HT-29 (cell line): ENCODE results near the gene POMT2. TPM values are rescaled to one million over a fixed set of nuclear protein-coding genes. Genes with fewer than 3 reads are reported as not detected.

Experiments
- DNase-seq: peaks from one replicate; pipeline ENCODE4 v3.0.0-alpha.2; 2015; ENCODE audit warnings: low spot score
- small RNA-seq: library from RNA; depleted of rRNA; stranded (forward); fragments of <200 nt; gene quantifications from one replicate; pipeline ENCODE3, GENCODE V24; 2014
- total RNA-seq: library from RNA; depleted of rRNA; stranded (reverse); fragments of >200 nt; shearing (Covaris generic); gene quantifications from 2 replicates; pipeline ENCODE4 v1.2.3, GENCODE V29; 2014; rRNA removed

Gene POMT2
- total RNA-seq, 1 experiment from 2014 or later: 34.2 TPM

- DNase-seq: no peak
Measured at GRCh38 chr14:77240336-77240915, 80.3 kb downstream of the POMT2 start.

- DNase-seq: no peak
Measured at GRCh38 chr14:77239412-77239811, 81.3 kb downstream of the POMT2 start.

DNA sequence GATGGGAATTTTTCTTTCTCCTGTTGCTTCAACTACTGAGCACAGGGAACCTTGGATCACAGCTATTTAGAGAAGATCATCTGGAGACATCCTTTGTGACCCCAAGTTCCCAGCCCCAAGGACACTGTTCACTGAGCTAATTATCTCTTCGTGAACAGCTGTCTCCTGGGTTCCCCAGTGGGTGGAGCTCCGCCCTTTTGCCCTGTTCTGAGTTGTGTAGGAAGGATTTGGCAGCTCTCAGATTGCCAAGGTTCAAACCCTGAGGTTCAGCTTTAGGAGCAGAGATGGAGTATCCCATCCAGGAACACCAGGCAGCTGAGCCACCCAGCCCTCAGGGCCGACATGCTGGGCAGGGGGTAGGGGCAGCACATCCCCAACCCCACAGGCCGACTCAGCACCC is 81.7 kb downstream of the POMT2 start:
- no peak for DNase-seq

DNA sequence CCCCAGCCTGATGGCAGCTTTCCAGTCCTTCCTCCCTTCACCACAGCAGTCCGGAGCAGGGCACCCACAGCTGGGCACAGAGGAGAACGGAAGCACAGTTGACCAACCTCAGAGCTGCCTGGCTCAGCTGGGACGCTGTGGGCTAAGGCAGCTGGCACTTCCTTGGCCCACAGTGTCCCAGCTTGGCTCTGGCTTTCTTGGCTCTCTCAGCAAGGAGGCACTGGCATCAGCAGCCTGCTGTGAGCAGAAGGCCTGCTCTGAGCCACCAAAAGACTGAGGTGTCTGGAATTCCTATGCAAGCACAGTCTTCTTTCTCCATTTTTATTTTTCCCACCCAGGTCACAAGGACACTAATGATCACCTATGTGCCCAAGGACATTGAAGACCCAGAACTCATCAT is 82.3 kb downstream of the POMT2 start:
- DNase-seq: no peak

GRCh38 chr14:77236814-77237213 is 83.9 kb downstream of the POMT2 start:
- DNase-seq: no peak

DNA sequence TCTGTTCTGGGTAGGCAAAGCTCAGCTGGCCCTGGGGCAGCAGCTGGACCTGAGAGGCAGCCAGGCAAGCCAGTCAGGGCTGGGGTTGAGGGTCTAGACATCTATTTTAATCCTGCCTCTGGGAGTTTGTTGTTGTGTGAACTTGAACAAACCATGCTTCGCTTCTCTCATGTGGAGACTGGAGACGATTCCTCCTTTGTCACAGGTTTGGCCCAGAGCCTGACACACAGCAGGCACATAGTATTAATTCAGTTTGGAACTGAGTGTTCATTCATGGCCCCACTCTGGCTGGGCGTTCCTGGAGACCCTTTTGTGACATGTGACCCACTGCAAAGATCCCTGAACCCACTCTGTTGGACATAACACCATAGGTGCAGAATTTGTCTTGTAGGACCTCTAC is 89.0 kb downstream of the POMT2 start:
- no peak for DNase-seq

GRCh38 chr14:77230914-77231313 is 89.8 kb downstream of the POMT2 start:
- no peak for DNase-seq

DNA sequence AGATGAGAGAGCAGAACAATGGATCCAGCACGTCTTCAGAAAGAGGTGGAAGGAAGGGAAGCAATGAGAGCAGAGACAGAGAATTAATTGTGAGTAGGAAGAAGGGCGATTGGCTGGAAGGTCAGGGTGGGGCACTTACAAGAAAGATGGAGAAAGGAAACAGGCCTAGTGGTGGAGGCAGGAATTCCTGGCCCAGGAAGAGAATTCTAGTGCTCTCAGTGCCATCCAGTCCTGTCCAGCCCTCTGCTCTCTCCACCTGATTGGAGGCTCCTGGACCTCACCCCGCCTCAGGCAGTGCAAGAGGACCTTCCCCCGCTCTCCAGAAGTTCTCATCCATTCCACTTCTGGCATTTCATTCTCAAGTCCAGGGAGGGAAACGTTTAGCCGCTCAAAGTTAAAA is 92.6 kb downstream of the POMT2 start:
- DNase-seq: no peak

DNA sequence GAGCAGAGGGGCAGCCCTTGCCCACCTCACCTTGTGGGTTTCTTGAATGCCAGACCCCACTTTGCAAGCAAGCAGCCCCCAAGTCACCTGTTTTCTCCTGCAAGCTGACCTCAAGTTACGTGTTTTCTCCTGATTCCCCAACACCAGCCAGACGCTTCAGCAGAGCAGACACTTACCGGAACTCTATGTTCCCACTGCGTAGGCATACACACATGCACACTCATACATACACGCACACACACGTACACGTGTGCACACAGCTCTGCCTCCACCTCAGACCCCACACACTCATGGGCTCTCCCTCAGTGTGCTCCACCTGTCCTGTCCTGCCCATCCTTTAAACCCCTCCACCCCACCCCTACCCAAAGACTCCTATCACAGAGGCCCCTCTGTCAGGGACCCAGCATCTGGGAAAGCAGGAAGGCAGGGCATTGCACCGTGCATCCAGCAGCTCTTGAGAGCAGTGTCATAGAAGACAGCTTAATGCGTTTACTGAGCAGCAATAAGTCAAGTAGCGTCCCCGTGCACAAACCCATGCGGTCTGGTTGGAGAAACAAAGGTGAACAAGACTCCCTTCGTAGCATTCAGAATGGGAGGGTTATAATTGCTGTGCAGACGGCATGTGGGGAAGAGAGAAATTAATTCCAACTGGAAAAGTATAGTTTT is 94.7 kb downstream of the POMT2 start:
- no peak for DNase-seq

DNA sequence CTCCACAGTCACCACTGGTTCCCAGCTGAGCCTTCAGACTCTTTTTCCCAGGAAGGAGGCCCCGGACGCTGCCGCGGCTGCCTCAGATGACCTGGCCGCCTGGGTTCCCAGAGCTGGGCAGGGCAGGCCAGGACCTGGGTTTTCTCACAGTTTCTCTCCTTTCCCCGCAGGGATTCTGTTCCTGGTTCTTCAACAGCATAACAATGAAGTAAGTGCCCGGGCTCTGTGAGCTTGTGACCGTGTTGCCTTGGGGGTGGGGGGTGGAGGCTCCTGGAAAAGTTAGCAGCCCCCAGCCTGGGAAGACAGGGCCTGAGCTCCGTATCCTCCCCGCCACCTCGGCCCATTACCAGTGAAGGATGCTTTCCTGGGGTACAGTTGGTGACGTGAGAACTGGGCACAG is 95.4 kb downstream of the POMT2 start:
- DNase-seq: no peak

Small RNA genes lying within 50 kb of the gene (small RNA-seq; reads per million reads assigned to genes)
- not detected for gene MIR1260A

Other genes with a start within 250 kb of the POMT2 start
- 9.1 and 11.9 TPM in 2 replicates for gene CIPC, start 222.6 kb downstream of the POMT2 start, total RNA-seq
- not detected in 2 replicates for gene ZDHHC22, start 179.1 kb downstream of the POMT2 start, total RNA-seq
- 2.5 and 3.1 TPM in 2 replicates for gene TMEM63C, start 139.1 kb downstream of the POMT2 start, total RNA-seq
- gene NGB, start 49.7 kb downstream of the POMT2 start, total RNA-seq: not detected in 2 replicates
- gene GSTZ1, start 153 bp upstream of the POMT2 start, total RNA-seq: 20.4 and 25.6 TPM in 2 replicates
- 2.9 and 3.1 TPM in 2 replicates for gene TMED8, start 56.2 kb upstream of the POMT2 start, total RNA-seq
- gene SAMD15, start 56.5 kb upstream of the POMT2 start, total RNA-seq: 0.20 and 0.23 TPM in 2 replicates
- not detected in 2 replicates for gene NOXRED1, start 102.6 kb upstream of the POMT2 start, total RNA-seq
- gene VIPAS39, start 136.7 kb upstream of the POMT2 start, total RNA-seq: 6.3 and 6.6 TPM in 2 replicates
- gene AHSA1, start 137.2 kb upstream of the POMT2 start, total RNA-seq: 118 and 124 TPM in 2 replicates
- gene ISM2, start 177.9 kb upstream of the POMT2 start, total RNA-seq: not detected in 2 replicates